Left hindlimb (tissue), 1 donor: ENCODE results near the gene ORM1.
"Not testable (repeated sequence)": the region's sequence is repeated elsewhere in the genome, so short reads cannot be mapped to it uniquely, and the experiment has no call there.

Source experiments
- DNase-seq: peaks from one replicate; pipeline ENCODE4 v3.0.0-alpha.2; 2018

Gene ORM1

DNA sequence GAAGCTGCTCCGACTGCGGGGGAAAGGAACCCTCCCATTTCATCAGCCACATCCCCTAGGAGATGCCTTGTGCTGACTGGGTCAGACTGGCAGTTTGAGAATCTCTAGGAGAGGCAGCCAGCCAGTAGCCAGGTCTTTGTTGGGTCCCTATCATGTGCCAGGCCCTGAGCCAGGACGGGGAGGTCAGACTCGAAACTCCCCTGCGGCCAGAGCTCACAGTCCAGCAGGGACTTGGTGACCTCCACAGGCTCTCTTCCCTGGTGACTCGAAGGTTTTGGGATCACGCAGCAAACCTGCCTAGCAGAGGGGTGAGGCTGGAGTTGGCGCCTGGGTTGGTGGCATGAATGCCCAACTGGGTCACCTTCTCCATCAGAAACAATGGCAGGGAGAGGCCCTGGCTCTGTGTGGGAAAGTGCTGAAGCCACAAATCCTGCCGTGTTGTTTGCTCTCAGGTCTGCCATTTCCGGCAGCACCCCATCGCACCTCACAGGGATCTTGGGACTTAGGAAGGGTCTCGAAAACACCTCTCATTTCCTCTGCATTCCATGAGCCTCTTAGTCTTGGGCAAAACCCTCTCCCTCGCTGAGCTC is 14.4 kb upstream of the ORM1 start:
- DNase-seq: no peak

- no peak for DNase-seq
Observed at GRCh38 chr9:114309096-114309495, 13.8 kb upstream of the ORM1 start.

GRCh38 chr9:114310471-114311450 is 12.1 kb upstream of the ORM1 start:
- no peak for DNase-seq

DNA sequence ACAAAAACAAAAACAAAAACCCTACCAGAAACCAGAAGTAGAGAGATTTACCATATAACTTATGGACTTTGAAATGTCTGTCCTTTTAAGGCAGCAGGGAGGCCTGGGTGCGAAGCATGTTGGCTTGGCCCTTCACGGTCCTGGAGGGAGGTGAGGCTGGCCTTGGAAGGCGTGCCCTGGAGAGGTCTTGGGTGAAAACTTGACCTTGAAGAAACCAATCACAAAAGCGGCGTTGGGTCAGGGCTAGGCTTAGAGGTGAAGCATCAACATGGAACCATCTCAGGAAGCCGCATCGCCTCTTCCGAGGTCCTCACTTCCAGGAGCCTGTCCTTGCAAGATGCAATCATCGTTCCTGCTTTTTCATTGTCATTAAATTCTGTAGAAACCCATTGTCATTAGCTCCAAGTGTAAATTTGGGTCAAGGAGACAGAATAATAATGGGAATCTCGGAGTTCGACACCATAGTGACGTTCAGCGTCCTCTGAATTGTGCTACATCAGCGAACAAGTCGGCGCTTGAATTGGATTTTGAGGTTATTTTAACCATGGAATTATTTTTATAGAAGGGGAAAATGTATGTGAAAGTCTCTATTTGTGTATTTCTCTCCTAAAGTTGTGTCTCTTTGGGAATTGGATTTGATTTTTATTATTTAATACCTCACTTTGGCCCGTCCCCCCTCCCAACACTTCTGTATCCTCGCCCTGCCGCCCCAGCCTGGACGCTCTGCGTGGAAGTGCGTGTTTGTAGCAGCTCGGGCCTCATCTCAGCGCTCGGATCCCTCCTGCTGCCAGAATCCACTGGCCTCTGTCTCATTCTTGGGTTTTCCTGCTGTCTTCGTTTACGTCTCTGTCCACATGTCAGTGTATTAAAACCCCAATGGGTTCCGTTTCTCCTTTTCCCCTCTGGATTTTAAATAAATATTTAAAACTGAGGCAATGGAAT is 11.1 kb upstream of the ORM1 start:
- no peak for DNase-seq

DNA sequence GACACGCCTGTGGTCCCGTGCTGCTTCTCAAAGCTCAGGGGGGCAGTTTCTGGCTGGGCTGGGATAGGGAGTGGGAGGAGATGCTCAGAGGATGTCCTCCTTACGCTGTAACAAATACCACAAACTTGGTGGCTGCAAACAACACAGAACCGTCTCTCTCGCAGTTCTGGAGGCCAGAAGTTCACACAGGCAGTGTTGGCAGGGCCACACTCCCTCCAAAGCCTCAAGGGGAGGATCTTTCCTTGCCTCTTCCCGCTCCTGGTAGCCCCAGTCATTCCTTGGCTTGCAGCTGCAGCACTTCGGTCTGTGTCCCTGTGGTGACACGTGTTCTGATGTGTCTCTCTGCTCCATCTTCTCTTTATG is 10.4 kb upstream of the ORM1 start:
- DNase-seq: no peak

GRCh38 chr9:114313186-114313585 is 9.7 kb upstream of the ORM1 start:
- DNase-seq: no peak

- DNase-seq: no peak
Observed at GRCh38 chr9:114314256-114314867, 8.5 kb upstream of the ORM1 start.

- no peak for DNase-seq
Observed at GRCh38 chr9:114314881-114315722, 7.8 kb upstream of the ORM1 start.

GRCh38 chr9:114315723-114316363 is 7.1 kb upstream of the ORM1 start:
- no peak for DNase-seq

DNA sequence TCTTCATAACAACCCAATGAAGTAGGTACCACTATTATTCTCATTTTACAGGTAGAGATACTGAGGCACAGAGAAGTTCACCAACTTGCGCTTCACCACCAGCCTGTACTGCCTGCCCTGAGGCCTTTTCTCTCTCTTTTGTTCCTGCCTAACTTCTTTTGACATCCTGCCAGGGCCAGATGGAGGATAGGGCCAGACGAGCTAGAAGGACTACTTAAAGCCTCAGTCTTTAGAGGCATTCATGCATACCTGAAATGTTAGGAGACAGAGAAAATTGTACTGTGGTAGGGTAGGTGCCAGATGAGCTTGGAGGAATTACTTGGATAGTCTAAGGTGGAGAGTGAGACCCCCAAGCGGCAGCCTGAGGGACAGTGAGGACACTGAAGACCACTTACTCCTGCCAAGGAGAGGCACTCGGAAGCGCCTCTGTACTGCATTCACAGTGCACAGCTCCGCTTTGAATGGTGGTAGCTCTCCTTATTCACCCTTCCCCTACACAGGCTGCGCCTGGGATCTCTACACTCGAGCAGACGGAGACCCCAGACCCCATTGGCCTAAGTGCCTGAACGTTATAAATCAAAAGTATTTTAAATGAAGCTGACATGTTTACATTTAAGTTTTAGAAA is 6.2 kb upstream of the ORM1 start:
- no peak for DNase-seq

- DNase-seq: no peak
Observed at GRCh38 chr9:114317665-114318357, 5.1 kb upstream of the ORM1 start.

DNA sequence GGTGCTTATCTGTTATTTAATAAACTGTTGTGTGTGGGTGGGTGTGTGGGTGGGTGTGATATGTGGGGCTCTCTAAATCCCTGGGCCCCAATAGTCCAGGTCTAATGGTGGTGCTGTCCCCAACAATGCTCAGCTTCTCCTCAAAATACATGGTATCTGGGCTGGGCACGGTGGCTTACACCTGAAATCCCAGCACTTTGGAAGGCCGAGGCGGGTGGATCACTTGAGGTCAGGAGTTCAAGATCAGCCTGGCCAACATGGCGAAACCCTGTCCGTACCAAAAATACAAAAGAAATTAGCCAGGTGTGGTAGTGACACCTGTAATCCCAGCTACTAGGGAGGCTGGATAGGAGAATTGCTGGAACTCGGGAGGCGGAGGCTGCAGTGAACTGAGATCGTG is 4.5 kb upstream of the ORM1 start:
- DNase-seq: no peak

GRCh38 chr9:114319147-114319546 is 3.8 kb upstream of the ORM1 start:
- DNase-seq: no peak

GRCh38 chr9:114320710-114321109 is 2.2 kb upstream of the ORM1 start:
- DNase-seq: not testable (repeated sequence)

DNA sequence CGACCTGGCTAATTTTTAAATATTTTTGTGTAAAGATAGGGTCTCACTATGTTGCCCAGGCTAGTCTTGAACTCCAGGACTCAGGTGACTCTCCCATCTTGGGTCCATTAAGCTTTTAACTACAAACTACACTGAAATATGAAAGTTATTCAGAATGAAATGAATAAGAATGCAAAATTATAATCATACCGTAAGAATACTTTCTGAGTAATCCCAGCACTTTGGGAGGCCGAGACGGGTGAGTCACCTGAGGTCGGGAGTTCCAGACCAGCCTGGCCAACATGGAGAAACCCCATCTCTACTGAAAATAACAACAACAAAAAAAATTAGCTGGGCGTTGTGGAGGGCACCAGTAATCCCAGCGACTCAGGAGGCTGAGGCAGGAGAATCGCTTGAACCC is 1.1 kb upstream of the ORM1 start:
- no peak for DNase-seq

GRCh38 chr9:114322160-114322818 is 609 bp upstream of the ORM1 start:
- DNase-seq: not testable (repeated sequence)

DNA sequence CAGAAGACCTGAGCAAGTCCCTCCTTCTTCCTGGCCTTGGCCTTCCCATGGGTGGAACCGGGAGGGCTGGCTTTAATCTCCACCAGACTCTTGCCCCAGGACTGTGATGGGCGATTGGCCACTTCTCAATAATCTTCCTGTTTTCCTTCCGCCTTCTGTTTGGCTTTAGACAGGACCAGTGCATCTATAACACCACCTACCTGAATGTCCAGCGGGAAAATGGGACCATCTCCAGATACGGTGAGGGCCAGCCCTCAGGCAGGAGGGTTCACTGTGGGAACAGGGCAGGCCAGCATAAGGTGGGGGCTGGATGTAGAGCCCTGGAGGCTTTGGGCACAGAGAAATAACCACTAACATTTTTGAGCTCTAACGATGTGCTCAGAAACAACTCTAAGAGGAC is 951 bp downstream of the ORM1 start:
- DNase-seq: not testable (repeated sequence)

- DNase-seq: no peak
Observed at GRCh38 chr9:114324492-114324891, 1.6 kb downstream of the ORM1 start.

DNA sequence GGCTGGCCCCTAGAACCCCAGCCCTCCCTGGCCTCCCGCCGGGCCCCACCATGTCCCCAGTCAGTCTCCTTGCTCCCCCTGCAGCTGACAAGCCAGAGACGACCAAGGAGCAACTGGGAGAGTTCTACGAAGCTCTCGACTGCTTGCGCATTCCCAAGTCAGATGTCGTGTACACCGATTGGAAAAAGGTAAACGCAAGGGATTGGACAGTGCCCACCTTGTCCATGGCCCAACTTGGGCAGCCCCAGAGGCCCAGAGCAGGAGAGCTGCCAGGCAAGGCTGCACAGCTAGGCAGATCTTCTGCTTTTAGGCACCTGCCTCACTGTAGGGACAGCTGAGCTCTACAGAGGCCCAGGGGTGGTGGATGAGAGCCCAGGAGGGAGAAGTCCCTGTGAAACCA is 2.1 kb downstream of the ORM1 start:
- not testable (repeated sequence) for DNase-seq
